GM19193 (cell line): ENCODE data around the gene CNIH3.

Experiments
- POLR2A ChIP-seq: IDR thresholded peaks from 4 replicates; pipeline ENCODE4 v1.6.1; 2011; ENCODE audit not compliant: insufficient read depth, insufficient read length; ENCODE audit errors: extremely low read depth

Gene CNIH3

GRCh38 chr1:224749916-224750315 is 133.8 kb downstream of the CNIH3 start:
- TF ChIP-seq POLR2A: no peak

GRCh38 chr1:224751624-224752311 is 135.7 kb downstream of the CNIH3 start:
- no peak for TF ChIP-seq POLR2A

- TF ChIP-seq POLR2A: no peak
Measured at GRCh38 chr1:224753491-224753890, 137.4 kb downstream of the CNIH3 start.

- TF ChIP-seq POLR2A: no peak
Measured at GRCh38 chr1:224755586-224755985, 139.5 kb downstream of the CNIH3 start.

- TF ChIP-seq POLR2A: no peak
Measured at GRCh38 chr1:224757508-224757907, 141.4 kb downstream of the CNIH3 start.

- TF ChIP-seq POLR2A: no peak
Measured at GRCh38 chr1:224759135-224759534, 143.0 kb downstream of the CNIH3 start.

- no peak for TF ChIP-seq POLR2A
Measured at GRCh38 chr1:224759681-224760091, 143.6 kb downstream of the CNIH3 start.

GRCh38 chr1:224760163-224760562 is 144.0 kb downstream of the CNIH3 start:
- no peak for TF ChIP-seq POLR2A

GRCh38 chr1:224761245-224761644 is 145.1 kb downstream of the CNIH3 start:
- no peak for TF ChIP-seq POLR2A

- no peak for TF ChIP-seq POLR2A
Measured at GRCh38 chr1:224762046-224762445, 145.9 kb downstream of the CNIH3 start.

- no peak for TF ChIP-seq POLR2A
Measured at GRCh38 chr1:224762701-224763100, 146.6 kb downstream of the CNIH3 start.

- no peak for TF ChIP-seq POLR2A
Measured at GRCh38 chr1:224763126-224763775, 147.1 kb downstream of the CNIH3 start.

GRCh38 chr1:224766266-224766665 is 150.1 kb downstream of the CNIH3 start:
- TF ChIP-seq POLR2A: no peak

- TF ChIP-seq POLR2A: no peak
Measured at GRCh38 chr1:224767031-224767430, 150.9 kb downstream of the CNIH3 start.

- no peak for TF ChIP-seq POLR2A
Measured at GRCh38 chr1:224767676-224768075, 151.6 kb downstream of the CNIH3 start.

GRCh38 chr1:224768971-224769370 is 152.9 kb downstream of the CNIH3 start:
- TF ChIP-seq POLR2A: no peak

GRCh38 chr1:224769452-224770335 is 153.6 kb downstream of the CNIH3 start:
- TF ChIP-seq POLR2A: no peak

GRCh38 chr1:224770336-224770693 is 154.2 kb downstream of the CNIH3 start:
- TF ChIP-seq POLR2A: no peak
